ENCODE measurements around the gene EREG.

Gene EREG

GRCh38 chr4:74320559-74321118, 44.3 kb upstream of the EREG start:
- no peak overlapping the region for H3K27ac ChIP-seq

GRCh38 chr4:74322301-74322700, 42.6 kb upstream of the EREG start:
- H3K27ac ChIP-seq, result no peak overlapping the region
- TF ChIP-seq CTCF (IDR thresholded peaks at IDR 0.05) (no peak), ZFX (IDR thresholded peaks at IDR 0.05; ENCODE audit: borderline replicate concordance) (no peak)

More at GRCh38 chr4:74320559-74321118, 44.3 kb upstream of the EREG start:
- peak; percentile 75 for TF ChIP-seq CTCF (IDR thresholded peaks at IDR 0.05)
- TF ChIP-seq ZFX (IDR thresholded peaks at IDR 0.05; ENCODE audit: borderline replicate concordance), result no peak

GRCh38 chr4:74323663-74324062, 41.3 kb upstream of the EREG start:
- H3K27ac ChIP-seq, result no peak overlapping the region
- TF ChIP-seq ZFX (IDR thresholded peaks at IDR 0.05; ENCODE audit: borderline replicate concordance) (no peak), CTCF (IDR thresholded peaks at IDR 0.05) (no peak)

- no peak overlapping the region for H3K27ac ChIP-seq
- TF ChIP-seq ZFX (IDR thresholded peaks at IDR 0.05; ENCODE audit: borderline replicate concordance), result no peak
- TF ChIP-seq CTCF (IDR thresholded peaks at IDR 0.05), result no peak
Measured at GRCh38 chr4:74324262-74324661, 40.7 kb upstream of the EREG start.

GRCh38 chr4:74325886-74326285, 39.1 kb upstream of the EREG start:
- TF ChIP-seq ZFX (IDR thresholded peaks at IDR 0.05; ENCODE audit: borderline replicate concordance) (no peak), CTCF (IDR thresholded peaks at IDR 0.05) (no peak)
- no peak overlapping the region for H3K27ac ChIP-seq

GRCh38 chr4:74327762-74328161, 37.2 kb upstream of the EREG start:
- no peak for TF ChIP-seq ZFX (IDR thresholded peaks at IDR 0.05; ENCODE audit: borderline replicate concordance)
- H3K27ac ChIP-seq, result no peak overlapping the region

GRCh38 chr4:74328501-74328900, 36.4 kb upstream of the EREG start:
- no peak for TF ChIP-seq CTCF (IDR thresholded peaks at IDR 0.05)
- no peak for TF ChIP-seq ZFX (IDR thresholded peaks at IDR 0.05; ENCODE audit: borderline replicate concordance)

GRCh38 chr4:74329307-74329706, 35.6 kb upstream of the EREG start:
- H3K27ac ChIP-seq, result no peak overlapping the region
- no peak for TF ChIP-seq ZFX (IDR thresholded peaks at IDR 0.05; ENCODE audit: borderline replicate concordance)
- TF ChIP-seq CTCF (IDR thresholded peaks at IDR 0.05), result no peak

More at GRCh38 chr4:74328501-74328900, 36.4 kb upstream of the EREG start:
- no peak overlapping the region for H3K27ac ChIP-seq
